DND-41 (cell line): ENCODE measurements around the gene IFIT1.

Experiments used
- ATAC-seq: fragments of 200-7000 bp; cut with Tn5 transposase; 3 replicates; pipeline ENCODE4 v1.9.1; 2021; ENCODE audit warnings: low read depth; ENCODE audit not compliant: insufficient read depth
- DNase-seq: peaks from one replicate; pipeline ENCODE4 v3.0.0-alpha.2; 2020
- H2AFZ ChIP-seq: 2 replicates; pipeline ENCODE4 v1.6.0; 2012; ENCODE audit warnings: low read depth, low read length
- H3K27ac ChIP-seq: 2 replicates; pipeline ENCODE4 v1.5.1; 2012; ENCODE audit warnings: low read length, inconsistent platforms
- H3K27me3 ChIP-seq: fragments of 200-600 bp; sonication (generic); 2 replicates; pipeline ENCODE4 v1.6.0; 2012; ENCODE audit warnings: low read length, mild to moderate bottlenecking, inconsistent platforms; ENCODE audit not compliant: insufficient read depth, poor library complexity
- H3K36me3 ChIP-seq: 2 replicates; pipeline ENCODE4 v1.5.1; 2012; ENCODE audit warnings: low read length, inconsistent platforms; ENCODE audit not compliant: insufficient read depth
- H3K4me1 ChIP-seq: 2 replicates; pipeline ENCODE4 v1.5.1; 2012; ENCODE audit warnings: mild to moderate bottlenecking, low read length; ENCODE audit not compliant: insufficient read depth
- H3K4me2 ChIP-seq: 2 replicates; pipeline ENCODE4 v1.6.0; 2012; ENCODE audit warnings: mild to moderate bottlenecking, moderate library complexity, low read length, inconsistent platforms; ENCODE audit not compliant: insufficient read depth
- H3K4me3 ChIP-seq, 2 experiments: fragments of 200-600 bp in 1 of 2; shearing (Covaris generic) in 1 of 2; 2 replicates each; pipeline ENCODE4 v1.5.1; 2012 to 2016; ENCODE audit warnings: inconsistent platforms in 2 of 2, low read length in 2 of 2, mild to moderate bottlenecking in 2 of 2, low read depth in 1 of 2, moderate library complexity in 1 of 2
- H3K79me2 ChIP-seq: 2 replicates; pipeline ENCODE4 v1.6.0; 2012; ENCODE audit warnings: low read length, inconsistent platforms; ENCODE audit not compliant: insufficient read depth
- H3K9ac ChIP-seq: 2 replicates; pipeline ENCODE4 v1.6.0; 2012; ENCODE audit warnings: low read depth, mild to moderate bottlenecking, inconsistent platforms, low read length, moderate library complexity
- H3K9me3 ChIP-seq: 2 replicates; pipeline ENCODE4 v1.5.1; 2012; ENCODE audit warnings: low read length, moderate library complexity, mild to moderate bottlenecking, inconsistent platforms; ENCODE audit not compliant: insufficient read depth, severe bottlenecking
- H4K20me1 ChIP-seq: 2 replicates; pipeline ENCODE4 v1.6.0; 2012; ENCODE audit warnings: low read length; ENCODE audit not compliant: insufficient read depth
- EZH2 ChIP-seq: IDR thresholded peaks from 3 replicates; pipeline ENCODE4 v1.6.1; 2012; ENCODE audit warnings: borderline replicate concordance, low read depth, mild to moderate bottlenecking, moderate library complexity, low read length, inconsistent platforms; ENCODE audit not compliant: severe bottlenecking
- TF ChIP-seq, protein P1 (sequence below): IDR thresholded peaks from 2 replicates; pipeline ENCODE4 v1.5.1; 2012; ENCODE audit warnings: borderline replicate concordance, low read length, moderate library complexity, mild to moderate bottlenecking; ENCODE audit not compliant: poor library complexity, severe bottlenecking; ENCODE audit errors: extremely low read depth

IFIT1 gene

DNA sequence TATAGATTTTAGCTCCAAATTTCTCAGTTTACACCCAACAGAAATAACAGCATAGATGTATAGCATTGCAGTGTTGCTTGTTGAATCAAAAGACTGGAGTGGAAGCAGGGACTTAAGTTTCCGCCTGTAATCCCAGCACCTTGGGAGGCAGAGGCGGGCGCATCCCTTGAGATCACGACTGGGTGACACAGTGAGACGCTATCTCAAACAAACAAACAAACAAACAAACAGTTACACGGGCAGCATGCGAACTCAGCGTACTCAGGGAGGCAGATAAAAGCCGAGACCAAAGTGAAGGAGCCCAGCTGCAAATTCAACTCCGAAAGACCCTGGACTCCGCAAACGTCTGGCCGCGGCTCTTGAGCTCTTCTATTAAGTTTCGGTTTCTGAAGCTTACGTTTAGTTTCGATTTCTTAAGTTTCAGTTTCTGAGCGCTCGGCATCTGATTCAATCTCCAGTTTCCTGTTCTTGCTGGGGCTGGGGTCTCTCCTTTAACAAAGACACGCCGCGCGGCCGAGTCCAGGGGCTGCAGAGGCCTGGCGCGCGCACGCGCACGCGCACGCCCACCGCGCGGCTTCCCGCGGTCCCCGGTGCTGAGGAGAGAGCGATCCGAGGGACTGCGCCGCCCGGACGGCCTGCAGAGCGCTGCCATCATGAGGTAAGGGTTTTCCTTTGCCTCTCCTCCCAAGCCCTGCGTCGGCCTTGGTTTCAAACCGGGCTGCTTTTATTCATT is 21.9 kb downstream of the IFIT1 start, which contains the start of gene IFIT5:
Gene IFIT5, plus strand, starts transcription at position 423 of the 733 bp plus-strand sequence. Its CDS starts 231 bp downstream, at position 654.
- H3K79me2 ChIP-seq = peaks cover 47% of the 10 kb centered on the region
- H3K4me2 ChIP-seq = peak within 1 kb of the TSS; percentile 94
- peaks cover 63% of the 10 kb centered on the region for H3K4me1 ChIP-seq
- peak within 1 kb of the TSS; percentile 80 to 87 for H3K4me3 ChIP-seq
- H2AFZ ChIP-seq = peak within 1 kb of the TSS; percentile 92
- ATAC-seq (peak; percentile 79), DNase-seq (peak; percentile 85)
- H3K27me3 ChIP-seq = no peaks in the 10 kb centered on the region
- H4K20me1 ChIP-seq = peaks cover 3% of the 10 kb centered on the region; the same call in 1 of the 2 replicates
- H3K9me3 ChIP-seq = no peaks in the 10 kb centered on the region
- H3K9ac ChIP-seq = peak within 1 kb of the TSS; percentile 91
- TF ChIP-seq, protein P1, sequence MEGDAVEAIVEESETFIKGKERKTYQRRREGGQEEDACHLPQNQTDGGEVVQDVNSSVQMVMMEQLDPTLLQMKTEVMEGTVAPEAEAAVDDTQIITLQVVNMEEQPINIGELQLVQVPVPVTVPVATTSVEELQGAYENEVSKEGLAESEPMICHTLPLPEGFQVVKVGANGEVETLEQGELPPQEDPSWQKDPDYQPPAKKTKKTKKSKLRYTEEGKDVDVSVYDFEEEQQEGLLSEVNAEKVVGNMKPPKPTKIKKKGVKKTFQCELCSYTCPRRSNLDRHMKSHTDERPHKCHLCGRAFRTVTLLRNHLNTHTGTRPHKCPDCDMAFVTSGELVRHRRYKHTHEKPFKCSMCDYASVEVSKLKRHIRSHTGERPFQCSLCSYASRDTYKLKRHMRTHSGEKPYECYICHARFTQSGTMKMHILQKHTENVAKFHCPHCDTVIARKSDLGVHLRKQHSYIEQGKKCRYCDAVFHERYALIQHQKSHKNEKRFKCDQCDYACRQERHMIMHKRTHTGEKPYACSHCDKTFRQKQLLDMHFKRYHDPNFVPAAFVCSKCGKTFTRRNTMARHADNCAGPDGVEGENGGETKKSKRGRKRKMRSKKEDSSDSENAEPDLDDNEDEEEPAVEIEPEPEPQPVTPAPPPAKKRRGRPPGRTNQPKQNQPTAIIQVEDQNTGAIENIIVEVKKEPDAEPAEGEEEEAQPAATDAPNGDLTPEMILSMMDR = no peak
- no peak for TF ChIP-seq EZH2
- H3K36me3 ChIP-seq = peaks cover 12% of the 10 kb centered on the region
- H3K27ac ChIP-seq = peak within 1 kb of the TSS; percentile 92

DNA sequence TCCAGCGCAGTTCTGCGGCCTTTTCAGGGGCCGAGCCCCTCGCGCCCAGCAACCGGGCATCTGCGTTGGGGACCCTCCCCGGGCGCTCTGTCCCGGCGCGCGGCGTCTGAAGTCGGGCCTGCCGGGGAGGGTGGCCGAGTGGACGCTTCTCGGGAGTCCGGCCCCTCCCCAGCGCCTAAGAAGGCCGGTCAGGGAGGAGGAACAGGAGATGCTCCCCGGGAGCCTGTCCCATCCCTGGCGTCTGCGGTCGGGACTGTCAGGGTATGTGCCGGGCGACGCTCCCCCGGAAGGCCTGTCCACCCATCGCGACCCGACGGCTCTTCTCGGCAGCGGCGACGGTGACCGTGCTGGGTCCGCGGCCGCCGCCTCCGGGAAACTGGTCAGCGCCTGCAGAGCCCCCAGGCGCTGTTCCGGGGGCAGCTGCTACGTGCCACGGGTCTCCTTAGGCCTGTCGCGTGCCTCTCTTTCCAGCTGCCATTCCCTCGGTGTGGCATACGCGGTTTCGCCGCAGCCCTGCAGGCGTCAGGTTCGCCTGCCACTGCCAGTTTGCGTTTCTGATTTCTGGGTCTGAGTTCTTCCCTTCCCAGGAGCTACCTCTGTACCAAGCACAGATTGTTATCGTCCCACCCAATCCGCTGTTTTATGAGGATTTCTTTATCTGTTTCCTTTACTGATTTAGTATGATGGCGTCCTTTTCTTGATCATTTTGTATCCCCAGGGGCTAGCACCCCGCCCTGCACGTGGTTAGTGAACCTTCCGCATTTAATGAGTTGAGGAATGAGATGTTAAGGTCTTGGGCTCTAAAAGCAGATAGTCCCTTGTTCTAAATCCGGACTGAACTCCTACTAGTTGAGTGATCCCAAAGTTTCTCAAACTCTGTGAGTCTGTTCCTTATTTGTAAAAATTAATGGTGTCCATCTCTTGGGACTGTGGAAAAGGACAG is 22.7 kb downstream of the IFIT1 start:
- Histone ChIP-seq H3K4me3 (peak overlapping the region; percentile 80 to 87), H3K4me1 (peaks cover 67% of the 10 kb centered on the region), H4K20me1 (peaks cover 3% of the 10 kb centered on the region; the same call in 1 of the 2 replicates), H2AFZ (peak overlapping the region; percentile 92), H3K36me3 (peaks cover 13% of the 10 kb centered on the region), H3K27ac (peak overlapping the region; percentile 92), H3K9ac (peak overlapping the region; percentile 91), H3K27me3 (no peaks in the 10 kb centered on the region), H3K9me3 (no peaks in the 10 kb centered on the region), H3K79me2 (peaks cover 47% of the 10 kb centered on the region), H3K4me2 (peak overlapping the region; percentile 94)
- TF ChIP-seq, protein P1 = no peak
- no peak for TF ChIP-seq EZH2
- ATAC-seq = peak; percentile 53
- DNase-seq = peak; percentile 58

DNA sequence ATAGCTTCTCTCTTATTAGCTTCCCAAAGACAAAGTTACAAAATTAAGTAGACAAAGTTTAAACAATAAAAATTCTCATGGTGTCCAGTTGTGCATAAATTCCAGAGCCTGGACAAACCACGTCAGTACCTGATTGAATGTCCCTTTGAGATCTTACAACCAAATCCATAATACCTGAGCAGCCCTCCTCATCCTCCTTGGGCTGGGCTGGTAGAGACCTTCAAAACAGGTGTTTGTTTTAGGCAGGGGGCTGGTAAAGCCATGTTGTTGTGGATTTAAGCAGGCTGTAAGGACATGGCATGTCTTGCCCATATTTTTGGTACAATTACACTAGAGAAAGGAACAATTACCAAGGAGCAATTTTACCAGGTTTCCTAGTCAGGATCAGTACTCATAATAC is 24.0 kb downstream of the IFIT1 start:
- no peaks in the 10 kb centered on the region for H3K9me3 ChIP-seq
- no peak for ATAC-seq
- peaks cover 47% of the 10 kb centered on the region for H3K79me2 ChIP-seq
- TF ChIP-seq, protein P1 = no peak
- TF ChIP-seq EZH2 = no peak
- peak overlapping the region; percentile 94 for H3K4me2 ChIP-seq
- 0 out of 2 replicates have a peak overlapping the region, but pooled peaks have one; percentile 9 for H3K27ac ChIP-seq
- peak overlapping the region in 1 of 2 experiments; percentile 87; a peak in 1 of 4 replicates for H3K4me3 ChIP-seq
- H4K20me1 ChIP-seq = peaks cover 6% of the 10 kb centered on the region; the same call in 1 of the 2 replicates
- peaks cover 20% of the 10 kb centered on the region for H3K36me3 ChIP-seq
- H3K4me1 ChIP-seq = peaks cover 67% of the 10 kb centered on the region
- no peak overlapping the region for H2AFZ ChIP-seq
- no peak for DNase-seq
- H3K27me3 ChIP-seq = no peaks in the 10 kb centered on the region
- no peak overlapping the region for H3K9ac ChIP-seq
